ENCODE measurements around the gene GPX7.

GPX7 gene

DNA sequence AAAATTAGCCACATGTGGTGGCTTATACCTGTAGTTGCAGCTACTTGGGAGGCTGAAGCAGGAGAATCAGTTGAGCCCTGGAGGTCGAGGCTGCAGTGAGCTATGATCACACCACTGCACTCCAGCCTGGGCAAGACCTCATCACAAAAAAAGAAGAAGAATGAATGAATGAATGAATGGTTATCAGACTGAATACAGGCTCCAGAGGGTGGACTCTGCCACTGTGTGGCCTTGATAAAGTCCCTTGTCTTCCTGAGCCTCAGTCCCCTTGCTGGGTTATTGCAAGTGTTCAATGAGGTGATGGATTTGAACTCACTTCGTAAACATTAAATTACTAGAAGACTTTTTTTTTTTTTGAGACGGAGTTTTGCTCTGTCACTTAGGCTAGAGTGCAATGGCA is 55.5 kb downstream of the GPX7 start:
- no peak overlapping the region for H3K4me3 ChIP-seq (ENCODE audit: low read depth in 1 of 2, low read length in 2 of 2)
- H3K4me2 ChIP-seq (ENCODE audit: insufficient read depth, low read length) = no peak overlapping the region
- no peaks in the 10 kb centered on the region for H3K79me2 ChIP-seq (ENCODE audit: insufficient read depth, low read length)
- no peaks in the 10 kb centered on the region for H3K9me3 ChIP-seq (ENCODE audit: insufficient read depth, low read length, severe bottlenecking)
- H3K9ac ChIP-seq (ENCODE audit: low read depth, low read length) = no peak overlapping the region
- H3K36me3 ChIP-seq (ENCODE audit: insufficient read depth, low read length) = no peaks in the 10 kb centered on the region
- no peak for ATAC-seq (ENCODE audit: insufficient read depth, low read depth)
- no peak for DNase-seq
- no peak overlapping the region for H2AFZ ChIP-seq (ENCODE audit: low read depth, low read length)
- TF ChIP-seq EZH2 (IDR thresholded peaks at IDR 0.05; ENCODE audit: borderline replicate concordance, low read depth, low read length, severe bottlenecking) = no peak
- TF ChIP-seq, protein P1, sequence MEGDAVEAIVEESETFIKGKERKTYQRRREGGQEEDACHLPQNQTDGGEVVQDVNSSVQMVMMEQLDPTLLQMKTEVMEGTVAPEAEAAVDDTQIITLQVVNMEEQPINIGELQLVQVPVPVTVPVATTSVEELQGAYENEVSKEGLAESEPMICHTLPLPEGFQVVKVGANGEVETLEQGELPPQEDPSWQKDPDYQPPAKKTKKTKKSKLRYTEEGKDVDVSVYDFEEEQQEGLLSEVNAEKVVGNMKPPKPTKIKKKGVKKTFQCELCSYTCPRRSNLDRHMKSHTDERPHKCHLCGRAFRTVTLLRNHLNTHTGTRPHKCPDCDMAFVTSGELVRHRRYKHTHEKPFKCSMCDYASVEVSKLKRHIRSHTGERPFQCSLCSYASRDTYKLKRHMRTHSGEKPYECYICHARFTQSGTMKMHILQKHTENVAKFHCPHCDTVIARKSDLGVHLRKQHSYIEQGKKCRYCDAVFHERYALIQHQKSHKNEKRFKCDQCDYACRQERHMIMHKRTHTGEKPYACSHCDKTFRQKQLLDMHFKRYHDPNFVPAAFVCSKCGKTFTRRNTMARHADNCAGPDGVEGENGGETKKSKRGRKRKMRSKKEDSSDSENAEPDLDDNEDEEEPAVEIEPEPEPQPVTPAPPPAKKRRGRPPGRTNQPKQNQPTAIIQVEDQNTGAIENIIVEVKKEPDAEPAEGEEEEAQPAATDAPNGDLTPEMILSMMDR (IDR thresholded peaks at IDR 0.05; ENCODE audit: borderline replicate concordance, extremely low read depth, low read length, poor library complexity, severe bottlenecking) = no peak
- H3K4me1 ChIP-seq (ENCODE audit: insufficient read depth, low read length) = no peaks in the 10 kb centered on the region
- H3K27ac ChIP-seq (ENCODE audit: low read length) = no peak overlapping the region
- H3K27me3 ChIP-seq (ENCODE audit: insufficient read depth, low read length, poor library complexity) = no peaks in the 10 kb centered on the region
- H4K20me1 ChIP-seq (ENCODE audit: insufficient read depth, low read length) = no peaks in the 10 kb centered on the region
